GM12801 (cell line): Measurements from ENCODE around the gene PRSS21.

Experiments
- TF ChIP-seq, protein P1 (sequence below): IDR thresholded peaks from one replicate; pipeline ENCODE4 v1.5.1; 2011; ENCODE audit warnings: control low read depth; ENCODE audit not compliant: insufficient read length; ENCODE audit errors: extremely low read depth

PRSS21 gene

DNA sequence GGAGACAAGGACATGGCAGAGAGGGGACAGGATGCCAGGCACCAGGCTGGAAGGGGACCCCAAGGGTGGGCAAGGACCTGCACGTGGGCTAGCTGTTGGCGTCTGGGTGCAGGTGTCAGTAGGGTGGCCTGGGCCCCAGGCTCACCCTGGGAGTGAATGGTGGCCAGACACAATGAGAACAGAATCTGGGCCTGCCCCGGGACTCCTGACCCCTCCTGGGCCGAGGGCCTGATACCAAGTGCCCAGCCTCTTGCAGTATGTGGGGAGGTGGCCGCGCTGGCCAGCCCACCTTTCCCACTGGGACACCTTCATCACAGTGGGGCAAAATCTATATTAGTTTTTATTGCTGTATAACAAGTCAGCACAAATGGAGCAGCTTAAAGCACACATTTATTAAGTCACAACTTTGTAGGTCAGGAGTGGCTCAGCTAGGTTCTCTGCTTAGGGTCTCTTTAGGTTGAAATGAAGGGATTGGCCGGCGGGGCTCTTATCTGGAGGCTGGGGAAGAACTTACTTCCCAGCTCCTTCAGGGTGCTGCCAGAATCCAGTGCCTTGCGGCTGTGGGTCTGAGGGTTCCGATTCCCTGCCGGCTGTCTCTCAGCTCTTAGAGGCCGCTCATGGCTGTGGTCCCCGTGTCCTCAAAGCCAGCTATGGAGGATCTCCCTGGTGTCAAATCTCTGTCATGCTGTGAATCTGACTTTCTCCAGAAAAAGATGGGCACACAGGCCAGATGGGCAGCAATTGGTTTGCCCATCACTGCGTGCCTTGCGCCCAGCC is 33.3 kb upstream of the PRSS21 start:
- TF ChIP-seq, protein P1, sequence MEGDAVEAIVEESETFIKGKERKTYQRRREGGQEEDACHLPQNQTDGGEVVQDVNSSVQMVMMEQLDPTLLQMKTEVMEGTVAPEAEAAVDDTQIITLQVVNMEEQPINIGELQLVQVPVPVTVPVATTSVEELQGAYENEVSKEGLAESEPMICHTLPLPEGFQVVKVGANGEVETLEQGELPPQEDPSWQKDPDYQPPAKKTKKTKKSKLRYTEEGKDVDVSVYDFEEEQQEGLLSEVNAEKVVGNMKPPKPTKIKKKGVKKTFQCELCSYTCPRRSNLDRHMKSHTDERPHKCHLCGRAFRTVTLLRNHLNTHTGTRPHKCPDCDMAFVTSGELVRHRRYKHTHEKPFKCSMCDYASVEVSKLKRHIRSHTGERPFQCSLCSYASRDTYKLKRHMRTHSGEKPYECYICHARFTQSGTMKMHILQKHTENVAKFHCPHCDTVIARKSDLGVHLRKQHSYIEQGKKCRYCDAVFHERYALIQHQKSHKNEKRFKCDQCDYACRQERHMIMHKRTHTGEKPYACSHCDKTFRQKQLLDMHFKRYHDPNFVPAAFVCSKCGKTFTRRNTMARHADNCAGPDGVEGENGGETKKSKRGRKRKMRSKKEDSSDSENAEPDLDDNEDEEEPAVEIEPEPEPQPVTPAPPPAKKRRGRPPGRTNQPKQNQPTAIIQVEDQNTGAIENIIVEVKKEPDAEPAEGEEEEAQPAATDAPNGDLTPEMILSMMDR, result no peak

DNA sequence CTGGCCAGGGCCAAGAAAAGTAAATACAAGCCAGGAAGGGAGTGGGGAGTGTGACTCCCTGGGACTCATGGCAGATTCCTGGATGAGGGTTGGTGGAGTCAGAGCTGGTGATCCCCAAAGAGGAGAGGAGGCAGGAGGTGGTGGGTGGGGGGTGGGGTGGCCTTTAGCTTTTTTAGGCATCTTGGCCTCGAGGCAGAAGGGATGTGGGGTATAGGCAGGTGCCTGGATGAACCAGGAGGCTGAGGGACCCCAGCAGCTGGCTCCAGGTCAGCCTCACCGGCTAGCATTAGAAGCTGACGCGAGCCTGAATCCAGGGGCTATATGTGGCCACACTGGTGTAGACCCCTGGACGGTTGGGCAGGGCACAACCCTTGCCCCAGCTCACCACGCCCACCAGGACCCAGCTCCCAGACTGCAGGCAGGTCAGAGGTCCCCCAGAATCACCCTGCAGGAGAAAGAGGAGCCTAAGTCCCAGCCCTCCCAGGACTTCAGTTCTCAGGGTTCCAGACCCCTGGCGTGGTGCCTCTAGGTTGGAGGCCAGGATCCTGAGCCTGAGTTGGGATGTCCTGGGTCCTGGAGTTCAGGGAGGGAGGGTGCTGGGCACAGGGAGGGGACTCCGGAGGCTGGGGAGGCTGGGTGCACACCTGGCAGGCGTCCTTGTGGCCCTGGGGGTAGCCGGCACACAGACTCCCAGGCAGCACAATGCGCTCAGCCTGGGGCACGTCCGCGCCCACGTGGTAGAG is 32.5 kb upstream of the PRSS21 start:
- TF ChIP-seq, protein P1, result no peak

DNA sequence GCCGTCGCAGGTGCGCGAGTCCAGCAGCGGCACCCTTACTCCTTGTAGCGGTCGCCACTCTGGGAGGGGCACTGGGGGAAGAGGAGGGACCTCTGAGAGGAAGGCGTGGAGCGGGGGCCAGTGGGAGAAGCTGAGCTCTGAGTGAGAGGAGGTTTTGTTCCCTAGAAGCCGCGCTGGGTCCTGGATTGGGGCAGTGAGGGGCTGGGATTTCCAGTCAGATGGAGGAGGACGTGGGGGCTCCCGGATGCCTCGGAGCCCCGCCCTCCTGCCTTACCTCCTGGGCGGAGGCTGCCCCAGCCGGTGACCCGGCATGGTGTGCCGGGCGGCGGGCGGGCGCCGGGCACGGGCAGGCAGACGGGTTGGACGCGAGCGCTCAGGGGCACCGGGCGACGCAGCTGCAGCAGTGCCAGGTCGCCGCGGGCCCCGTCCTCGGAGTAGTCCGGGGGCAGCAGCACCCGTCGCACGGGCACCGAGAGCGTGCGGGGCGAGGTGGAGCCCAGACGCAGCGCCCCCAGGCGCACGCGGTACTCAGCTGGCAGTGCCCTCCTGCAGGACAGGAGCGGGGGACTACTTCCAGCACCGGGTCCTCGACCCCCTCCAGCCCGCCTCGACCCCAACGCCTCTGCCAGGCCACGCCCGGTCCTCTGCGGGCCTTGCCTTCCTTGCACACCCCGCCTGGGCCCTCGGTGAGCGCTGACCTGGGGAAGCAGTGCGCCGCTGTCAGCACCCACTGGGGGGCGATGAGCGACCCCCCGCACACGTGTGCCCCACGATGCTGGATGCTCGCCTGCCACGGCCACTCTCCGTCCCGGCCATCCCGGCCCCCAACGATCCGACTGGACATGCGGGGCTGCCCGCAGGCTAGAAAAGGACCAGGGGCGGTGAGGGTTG is 31.7 kb upstream of the PRSS21 start:
- TF ChIP-seq, protein P1, result no peak

DNA sequence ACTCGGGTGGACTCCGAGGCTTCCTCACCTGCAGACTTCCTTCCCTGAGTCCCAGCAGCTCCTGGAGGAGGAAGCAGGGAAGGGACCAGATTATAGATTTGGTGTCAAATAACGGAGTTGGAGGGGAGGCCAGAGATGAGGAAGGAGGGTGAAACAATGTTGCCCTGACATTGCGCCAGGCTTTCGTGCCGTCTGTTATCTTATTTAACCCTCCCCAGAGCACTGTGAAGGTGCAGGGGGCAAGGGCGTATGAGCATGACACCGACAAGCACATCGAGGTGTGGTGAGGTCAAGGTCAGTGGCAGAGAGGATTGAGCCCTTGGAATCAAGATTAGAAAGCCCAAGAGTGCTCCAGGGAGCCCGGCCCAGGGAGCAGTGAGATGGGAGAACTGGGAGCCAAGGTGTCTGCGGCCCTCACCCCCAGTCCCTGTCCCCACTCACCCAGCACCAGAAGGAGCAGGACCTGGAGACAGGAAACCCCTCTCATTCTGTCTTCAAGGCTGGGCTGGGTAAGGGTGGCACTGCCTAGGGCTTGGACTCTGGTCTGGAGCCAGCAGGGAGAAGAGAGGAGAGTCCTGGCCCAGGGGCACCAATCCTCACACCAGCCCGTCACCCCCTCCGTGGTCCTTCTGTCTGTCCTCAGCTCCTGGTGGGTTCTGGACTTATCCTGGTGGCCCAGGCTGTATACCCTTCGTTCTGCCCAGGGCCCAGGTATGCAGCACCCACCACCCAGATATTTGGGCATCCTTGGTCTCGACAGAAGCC is 30.8 kb upstream of the PRSS21 start:
- TF ChIP-seq, protein P1, result no peak

DNA sequence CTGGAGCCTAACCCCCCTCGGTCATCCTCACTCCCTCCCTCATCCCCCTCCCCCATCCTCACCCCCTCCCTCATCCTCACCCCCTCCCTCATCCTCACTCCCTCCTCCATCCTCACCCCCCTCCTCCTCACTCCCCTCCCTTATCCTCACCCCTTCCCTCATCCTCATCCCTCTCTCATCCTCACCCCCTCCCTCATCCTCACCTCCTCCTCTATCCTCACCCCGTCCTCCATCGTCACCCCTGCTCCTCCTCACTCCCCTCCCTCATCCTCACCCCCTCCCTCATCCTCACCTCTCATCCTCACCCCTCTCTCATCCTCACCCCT is 30.2 kb upstream of the PRSS21 start:
- TF ChIP-seq, protein P1, result no peak

DNA sequence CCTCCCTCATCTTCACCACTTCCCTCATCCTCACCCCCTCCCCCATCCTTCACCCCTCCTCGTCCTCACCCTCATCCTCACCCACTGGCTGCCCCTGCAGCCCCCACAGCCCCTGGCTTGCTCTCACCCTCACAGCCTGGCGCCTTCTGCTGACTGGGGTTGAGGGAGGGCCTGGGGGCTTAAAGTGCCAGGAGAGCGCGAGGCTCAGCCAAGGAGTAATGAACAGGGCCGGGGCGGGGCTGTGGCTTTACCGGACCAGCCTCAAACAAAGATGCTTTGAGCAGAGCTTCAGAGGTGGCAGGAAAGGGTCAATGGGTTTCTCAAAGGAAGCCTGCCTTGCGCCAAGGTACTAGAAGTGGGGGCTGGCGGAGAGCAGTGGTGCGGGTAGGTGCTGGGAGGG is 29.6 kb upstream of the PRSS21 start, which contains the start of gene PRSS33:
PRSS33 (minus strand) TSS at position 155 of the 400 bp plus-strand sequence. CDS start 1,013 bp downstream, outside the sequence.
- TF ChIP-seq, protein P1, result no peak
